BLaER1 (cell line): ENCODE results near the gene VAX1.
"Not testable (repeated sequence)": the region's sequence is repeated elsewhere in the genome, so short reads cannot be mapped to it uniquely, and the experiment has no call there.

ENCODE experiments used
- H3K27ac ChIP-seq: shearing (Covaris generic); formaldehyde crosslinking; 2 replicates; pipeline ENCODE4 v1.8.1; 2022
- H3K27me3 ChIP-seq: shearing (Covaris generic); formaldehyde crosslinking; 2 replicates; pipeline ENCODE4 v1.8.1; 2022
- H3K36me3 ChIP-seq: shearing (Covaris generic); formaldehyde crosslinking; 2 replicates; pipeline ENCODE4 v1.8.1; 2022
- H3K4me1 ChIP-seq: shearing (Covaris generic); formaldehyde crosslinking; 2 replicates; pipeline ENCODE4 v1.8.1; 2022
- H3K4me2 ChIP-seq: shearing (Covaris generic); formaldehyde crosslinking; 2 replicates; pipeline ENCODE4 v1.8.1; 2022
- H3K4me3 ChIP-seq: shearing (Covaris generic); formaldehyde crosslinking; 2 replicates; pipeline ENCODE4 v1.8.1; 2022
- H3K9ac ChIP-seq: shearing (Covaris generic); formaldehyde crosslinking; 2 replicates; pipeline ENCODE4 v1.8.1; 2022
- H3K9me3 ChIP-seq: shearing (Covaris generic); formaldehyde crosslinking; 2 replicates; pipeline ENCODE4 v1.8.1; 2022
- H4K20me1 ChIP-seq: shearing (Covaris generic); formaldehyde crosslinking; 2 replicates; pipeline ENCODE4 v1.8.1; 2022
- Cebpa-rat ChIP-seq: shearing (Covaris generic); IDR thresholded peaks from 2 replicates; pipeline ENCODE4 v1.8.1; 2022

Gene VAX1

DNA sequence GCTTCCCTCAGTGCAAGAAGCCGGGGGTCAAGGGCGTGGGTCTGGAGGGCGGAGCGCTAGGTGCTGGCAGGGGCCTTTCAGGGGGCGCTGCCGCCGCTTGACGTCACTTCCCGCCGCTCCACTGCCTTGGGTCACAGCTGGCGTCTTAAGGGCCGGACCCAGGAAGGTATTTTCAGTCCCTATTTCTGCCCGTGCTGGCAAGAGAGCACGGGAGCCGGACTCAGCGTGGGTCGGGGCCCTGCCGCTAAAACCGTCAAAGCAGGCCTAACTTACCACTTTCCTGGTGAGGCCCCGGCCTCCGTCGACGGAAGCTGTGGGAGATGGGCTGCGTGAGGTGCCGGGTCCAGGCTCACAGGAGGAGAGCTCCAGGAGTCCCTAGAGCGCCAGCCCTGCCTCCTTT is 12.0 kb downstream of the VAX1 start:
- H3K9ac ChIP-seq, result no peak overlapping the region
- H3K4me3 ChIP-seq, result no peak overlapping the region
- TF ChIP-seq Cebpa-rat, result no peak
- H3K36me3 ChIP-seq, result no peaks in the 10 kb centered on the region
- H3K4me1 ChIP-seq, result no peaks in the 10 kb centered on the region
- no peak overlapping the region for H3K27ac ChIP-seq
- H3K9me3 ChIP-seq, result peaks cover 4% of the 10 kb centered on the region
- H3K27me3 ChIP-seq, result peaks cover 14% of the 10 kb centered on the region
- H4K20me1 ChIP-seq, result no peaks in the 10 kb centered on the region
- H3K4me2 ChIP-seq, result no peak overlapping the region

DNA sequence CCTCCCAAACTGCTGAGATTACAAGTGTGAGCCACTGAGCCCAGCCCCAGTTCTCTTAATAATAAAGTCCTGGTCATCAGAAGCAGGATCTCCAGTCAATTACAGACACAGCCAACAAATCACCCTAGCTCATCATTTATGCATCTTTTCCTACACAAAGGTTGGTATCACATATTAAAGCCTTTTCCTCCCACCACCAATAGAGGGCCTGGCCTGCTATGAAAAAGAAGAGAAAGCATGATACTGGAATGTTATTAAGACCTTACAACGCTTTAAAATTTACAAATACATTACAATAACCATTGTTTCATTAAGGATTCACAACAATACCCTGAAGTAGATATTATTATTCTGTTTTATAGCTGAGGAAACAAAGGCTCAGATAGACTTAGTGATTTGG is 25.9 kb downstream of the VAX1 start:
- Histone ChIP-seq H3K9me3 (no peaks in the 10 kb centered on the region), H3K36me3 (no peaks in the 10 kb centered on the region), H3K4me2 (no peak overlapping the region), H3K4me3 (no peak overlapping the region), H3K27ac (no peak overlapping the region), H3K4me1 (no peaks in the 10 kb centered on the region), H4K20me1 (no peaks in the 10 kb centered on the region), H3K9ac (no peak overlapping the region), H3K27me3 (no peaks in the 10 kb centered on the region)
- no peak for TF ChIP-seq Cebpa-rat

GRCh38 chr10:117107238-117107637 is 30.8 kb downstream of the VAX1 start:
- Histone ChIP-seq H4K20me1 (no peaks in the 10 kb centered on the region), H3K9ac (no peak overlapping the region), H3K9me3 (no peaks in the 10 kb centered on the region), H3K4me3 (no peak overlapping the region), H3K4me2 (no peak overlapping the region), H3K36me3 (no peaks in the 10 kb centered on the region), H3K27ac (no peak overlapping the region), H3K27me3 (no peaks in the 10 kb centered on the region), H3K4me1 (no peaks in the 10 kb centered on the region)
- no peak for TF ChIP-seq Cebpa-rat

GRCh38 chr10:117096599-117097201 is 41.4 kb downstream of the VAX1 start:
- no peak overlapping the region for H3K9ac ChIP-seq
- H3K27ac ChIP-seq, result no peak overlapping the region
- H3K4me1 ChIP-seq, result no peaks in the 10 kb centered on the region
- H4K20me1 ChIP-seq, result no peaks in the 10 kb centered on the region
- no peak overlapping the region for H3K4me2 ChIP-seq
- H3K36me3 ChIP-seq, result no peaks in the 10 kb centered on the region
- TF ChIP-seq Cebpa-rat, result no peak
- no peaks in the 10 kb centered on the region for H3K27me3 ChIP-seq
- H3K9me3 ChIP-seq, result no peaks in the 10 kb centered on the region
- H3K4me3 ChIP-seq, result no peak overlapping the region

GRCh38 chr10:117094856-117095255 is 43.2 kb downstream of the VAX1 start:
- Histone ChIP-seq H3K4me1 (no peaks in the 10 kb centered on the region), H3K36me3 (no peaks in the 10 kb centered on the region), H3K27ac (no peak overlapping the region), H3K4me2 (no peak overlapping the region), H4K20me1 (no peaks in the 10 kb centered on the region), H3K9ac (no peak overlapping the region), H3K27me3 (no peaks in the 10 kb centered on the region), H3K9me3 (no peaks in the 10 kb centered on the region), H3K4me3 (no peak overlapping the region)
- no peak for TF ChIP-seq Cebpa-rat

GRCh38 chr10:117092386-117092785 is 45.7 kb downstream of the VAX1 start:
- no peaks in the 10 kb centered on the region for H3K9me3 ChIP-seq
- no peak overlapping the region for H3K4me3 ChIP-seq
- no peak for TF ChIP-seq Cebpa-rat
- no peaks in the 10 kb centered on the region for H3K36me3 ChIP-seq
- H3K4me2 ChIP-seq, result no peak overlapping the region
- H3K27me3 ChIP-seq, result no peaks in the 10 kb centered on the region
- no peak overlapping the region for H3K9ac ChIP-seq
- no peaks in the 10 kb centered on the region for H4K20me1 ChIP-seq
- H3K4me1 ChIP-seq, result no peaks in the 10 kb centered on the region
- no peak overlapping the region for H3K27ac ChIP-seq

DNA sequence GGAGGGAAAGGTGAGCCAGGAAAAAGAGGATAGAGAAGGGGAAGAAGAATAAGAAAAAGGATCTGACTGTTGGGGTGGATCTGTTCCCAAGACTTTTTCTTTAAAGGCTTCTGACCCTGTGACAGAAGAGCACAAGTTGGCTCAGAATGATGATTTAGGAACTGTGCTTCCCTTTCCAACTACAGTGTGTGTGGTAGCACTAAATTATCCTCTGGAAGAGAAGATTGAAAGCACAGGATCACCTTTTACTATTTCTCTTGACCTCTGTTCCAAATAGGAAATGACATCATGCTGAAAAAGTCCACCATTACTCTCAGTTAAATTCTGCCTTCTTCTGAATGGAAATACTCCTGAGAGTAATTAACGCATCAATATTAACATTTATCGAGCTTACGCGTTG is 47.2 kb downstream of the VAX1 start:
- Histone ChIP-seq H3K9me3 (no peaks in the 10 kb centered on the region), H3K36me3 (no peaks in the 10 kb centered on the region), H3K27ac (no peak overlapping the region), H3K4me2 (no peak overlapping the region), H3K9ac (no peak overlapping the region), H4K20me1 (no peaks in the 10 kb centered on the region), H3K4me3 (no peak overlapping the region), H3K27me3 (no peaks in the 10 kb centered on the region), H3K4me1 (no peaks in the 10 kb centered on the region)
- TF ChIP-seq Cebpa-rat, result no peak

DNA sequence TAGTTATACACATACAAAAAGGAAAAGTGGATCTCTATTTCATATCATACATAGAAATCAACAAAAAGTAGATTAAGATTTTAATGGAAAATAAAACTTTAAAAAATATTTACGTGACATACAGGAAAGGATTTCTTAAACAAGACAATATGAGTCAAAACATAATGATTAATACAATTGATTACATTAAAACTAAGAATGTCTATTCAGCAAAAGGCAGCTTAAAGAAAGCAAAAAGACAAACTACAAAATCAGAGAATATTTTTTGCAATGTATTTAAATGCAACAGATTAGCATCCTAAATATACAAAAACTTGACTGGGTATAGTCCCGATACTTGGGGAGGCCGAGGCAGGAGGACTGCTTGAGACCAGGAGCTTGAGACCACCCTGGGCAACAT is 50.5 kb downstream of the VAX1 start:
- Histone ChIP-seq H3K27ac (no peak overlapping the region), H3K4me2 (no peak overlapping the region), H3K9ac (no peak overlapping the region), H4K20me1 (no peaks in the 10 kb centered on the region), H3K27me3 (no peaks in the 10 kb centered on the region), H3K9me3 (no peaks in the 10 kb centered on the region), H3K4me3 (no peak overlapping the region), H3K4me1 (no peaks in the 10 kb centered on the region), H3K36me3 (no peaks in the 10 kb centered on the region)
- no peak for TF ChIP-seq Cebpa-rat

DNA sequence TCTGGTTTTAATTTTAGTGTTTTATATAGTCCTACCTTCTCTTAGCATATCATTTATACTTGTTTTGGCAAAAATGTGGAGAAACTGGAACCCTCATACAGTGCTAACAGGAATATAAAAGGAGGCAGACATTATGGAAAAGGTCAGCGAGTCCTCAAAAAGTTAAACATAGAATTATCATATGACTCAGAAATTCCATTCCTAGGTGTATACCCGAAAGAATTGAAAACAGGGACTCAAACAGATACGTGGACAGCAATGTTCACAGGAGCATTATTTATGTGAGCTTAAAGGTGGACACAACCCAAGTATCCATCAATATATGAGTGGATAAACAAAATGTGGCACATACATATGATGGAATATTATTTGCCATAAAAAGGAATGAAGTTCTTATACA is 51.5 kb downstream of the VAX1 start:
- H3K4me2 ChIP-seq, result no peak overlapping the region
- no peaks in the 10 kb centered on the region for H3K36me3 ChIP-seq
- no peaks in the 10 kb centered on the region for H3K4me1 ChIP-seq
- H4K20me1 ChIP-seq, result no peaks in the 10 kb centered on the region
- no peaks in the 10 kb centered on the region for H3K27me3 ChIP-seq
- no peak for TF ChIP-seq Cebpa-rat
- H3K4me3 ChIP-seq, result no peak overlapping the region
- H3K9me3 ChIP-seq, result no peaks in the 10 kb centered on the region
- no peak overlapping the region for H3K27ac ChIP-seq
- no peak overlapping the region for H3K9ac ChIP-seq

DNA sequence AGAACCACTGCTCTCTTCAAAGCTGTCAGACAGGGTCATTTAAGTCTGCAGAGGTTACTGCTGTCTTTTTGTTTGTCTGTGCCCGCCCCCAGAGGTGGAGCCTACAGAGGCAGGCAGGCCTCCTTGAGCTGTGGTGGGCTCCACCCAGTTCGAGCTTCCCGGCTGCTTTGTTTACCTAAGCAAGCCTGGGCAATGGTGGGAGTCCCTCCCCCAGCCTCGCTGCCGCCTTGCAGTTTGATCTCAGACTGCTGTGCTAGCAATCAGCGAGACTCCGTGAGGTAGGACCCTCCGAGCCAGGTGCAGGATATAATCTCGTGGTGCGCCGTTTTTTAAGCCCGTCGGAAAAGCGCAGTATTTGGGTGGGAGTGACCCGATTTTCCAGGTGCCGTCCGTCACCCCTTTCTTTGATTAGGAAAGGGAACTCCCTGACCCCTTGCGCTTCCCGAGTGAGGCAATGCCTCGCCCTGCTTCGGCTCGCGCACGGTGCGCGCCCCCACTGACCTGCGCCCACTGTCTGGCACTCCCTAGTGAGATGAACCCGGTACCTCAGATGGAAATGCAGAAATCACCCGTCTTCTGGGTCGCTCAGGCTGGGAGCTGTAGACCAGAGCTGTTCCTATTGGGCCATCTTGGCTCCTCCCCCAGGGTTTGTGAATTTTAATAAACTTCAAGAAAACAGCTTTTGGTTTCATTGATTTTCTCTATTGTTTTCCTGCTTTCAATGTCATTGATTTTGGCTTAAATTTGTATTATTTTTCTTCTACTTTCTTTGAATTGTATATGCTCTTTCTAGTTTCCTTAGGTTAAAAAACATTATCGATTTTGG is 53.4 kb downstream of the VAX1 start:
- H3K27me3 ChIP-seq, H3K4me3 ChIP-seq, H3K4me1 ChIP-seq, H3K9ac ChIP-seq, H3K36me3 ChIP-seq, H3K27ac ChIP-seq, H4K20me1 ChIP-seq, H3K4me2 ChIP-seq, H3K9me3 ChIP-seq: not testable (repeated sequence)
